ENCODE measurements around the gene FCAMR. TPM values are rescaled to one million over a fixed set of nuclear protein-coding genes. Genes with fewer than 3 reads are reported as not detected.

FCAMR gene
- total and polyA plus RNA-seq, 2 of the 4 experiments (the other 2 are of a cell fraction): not detected

DNA sequence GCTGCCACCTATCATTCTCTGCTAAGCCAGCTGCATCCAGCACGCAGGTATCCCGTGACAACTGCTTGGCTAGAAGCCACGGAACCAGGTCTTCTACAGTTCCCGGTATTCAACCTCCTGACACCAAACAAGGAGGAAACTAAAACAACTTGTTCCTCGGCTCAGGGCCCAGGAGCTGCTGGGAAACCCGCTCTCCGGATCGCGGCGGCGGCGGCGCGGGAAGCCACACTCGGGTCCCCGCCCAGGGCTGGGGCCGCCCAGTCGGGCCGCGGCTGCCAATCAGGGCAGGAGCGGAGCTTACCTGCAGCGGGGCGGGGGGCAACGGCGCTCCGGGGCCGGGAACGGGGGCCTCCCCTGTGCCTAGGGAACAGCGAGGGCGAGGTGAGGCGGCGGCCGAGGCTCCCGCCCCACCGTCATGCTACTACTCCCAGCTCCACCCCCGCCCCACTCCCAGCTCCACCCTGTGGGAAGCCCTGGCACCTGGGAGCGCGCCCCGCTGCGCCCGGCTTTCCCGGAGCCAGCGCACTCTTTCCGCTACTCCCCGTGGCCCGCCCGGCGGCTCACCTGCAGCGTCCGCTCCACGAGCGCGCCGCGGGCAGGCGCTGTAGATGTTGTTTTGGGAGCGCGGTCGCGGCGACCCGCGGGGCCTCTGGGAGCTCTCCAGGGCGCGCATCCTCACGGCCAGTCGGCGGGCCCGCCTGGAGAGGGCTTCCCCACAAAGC lies 60.9 kb downstream of the FCAMR start:
- no peak overlapping the region for H4K91ac ChIP-seq (ENCODE audit: insufficient read depth, low read depth, low read length)
- H3K36me3 ChIP-seq (ENCODE audit: control insufficient read depth, insufficient read depth, low read length): no peaks in the 10 kb centered on the region
- H4K5ac ChIP-seq (ENCODE audit: low read depth, low read length): peak overlapping the region; percentile 47
- H3K4me2 ChIP-seq (ENCODE audit: low read depth, low read length): peak overlapping the region; percentile 86
- no peak overlapping the region for H2BK5ac ChIP-seq (ENCODE audit: low read depth, low read length, poor library complexity, severe bottlenecking)
- peak overlapping the region; percentile 66 for H2BK20ac ChIP-seq (ENCODE audit: low read depth, low read length)
- BruUV-seq (replicated peaks): no TSS peak
- H3K18ac ChIP-seq (ENCODE audit: low read depth, low read length): 0 out of 2 replicates have a peak overlapping the region, but pooled peaks have one; percentile 24
- H3K9me3 ChIP-seq (ENCODE audit: control insufficient read depth, insufficient read depth, low read length): no peaks in the 10 kb centered on the region
- 11% methylated on average over 8 of the region's 69 CpGs; no CpG with 5 or more reads in 1 of the 2 experiments for WGBS, 2 experiments (ENCODE audit: extremely low coverage in 2 of 2, insufficient read length in 1 of 2)
- peaks cover 9% of the 10 kb centered on the region for H3K4me1 ChIP-seq (ENCODE audit: control insufficient read depth, insufficient read depth, low read length)
- ChIA-PET POLR2A (ENCODE audit: unreplicated experiment) (interaction anchor here (0.7 kb wide), 1 partner anchor 94 kb away, joined by 3 read pairs; no protein-coding TSS in a partner anchor), CTCF (interaction anchor here (0.7 to 2.3 kb wide), 9 partner anchors 17 to 182 kb away, joined by 3 to 12 read pairs (median 3); no protein-coding TSS in a partner anchor)
- H3K79me1 ChIP-seq (ENCODE audit: low read depth in 1 of 2, low read length in 2 of 2): peaks cover 0 to 11% of the 10 kb centered on the region in 2 experiments; a peak in 2 of 4 replicates
- no peak for DNase-seq
- peak overlapping the region; percentile 24; the same call in 1 of the 2 replicates for H3K9ac ChIP-seq (ENCODE audit: low read depth, low read length)
- H4K8ac ChIP-seq (ENCODE audit: low read depth in 2 of 2, low read length in 2 of 2): peak overlapping the region in 1 of 2 experiments; percentile 76; a peak in 1 of 4 replicates
- H2BK120ac ChIP-seq (ENCODE audit: low read depth, low read length): peak overlapping the region; percentile 88
- in situ Hi-C loops (cut with MboI; ENCODE audit: low sequenced_read_pairs) (no loop called here), dilution Hi-C loops (cut with HindIII; ENCODE audit: low sequenced_read_pairs, unreplicated experiment) (no loop called here), intact Hi-C loops (cut with micrococcal nuclease) (no loop called here)
- peak overlapping the region; percentile 86 for H2AK9ac ChIP-seq (replicated peaks; ENCODE audit: low read depth, low read length, poor library complexity)
- TF ChIP-seq BHLHE40 (IDR thresholded peaks at IDR 0.05; ENCODE audit: low read depth, low read length) (no peak), CHD1 (IDR thresholded peaks at IDR 0.05; ENCODE audit: low read depth, low read length) (no peak), FOS (IDR thresholded peaks at IDR 0.05; ENCODE audit: low read depth, low read length) (no peak)
- H2AK5ac ChIP-seq (ENCODE audit: low read depth, low read length): peak overlapping the region; percentile 59
- peak overlapping the region; percentile 94 for H3K23ac ChIP-seq (ENCODE audit: low read depth, low read length)
- peak overlapping the region; percentile 77 for H3K4ac ChIP-seq (ENCODE audit: low read depth, low read length)
- H3K56ac ChIP-seq (ENCODE audit: extremely low read depth, insufficient read depth, low read length): peak overlapping the region; percentile 17; the same call in 1 of the 2 replicates
- peak overlapping the region; percentile 92 for H2AFZ ChIP-seq (replicated peaks; ENCODE audit: low read length, poor library complexity)
- H4K20me1 ChIP-seq (ENCODE audit: insufficient read depth, low read length): no peaks in the 10 kb centered on the region
- peaks cover 17% of the 10 kb centered on the region for H3K9me1 ChIP-seq (ENCODE audit: insufficient read depth, low read length)
- peaks cover 15% of the 10 kb centered on the region for H3K27me3 ChIP-seq (ENCODE audit: control insufficient read depth, insufficient read depth, low read length)
- H3K27ac ChIP-seq (ENCODE audit: insufficient read depth, low read length): no peak overlapping the region; the same call in 1 of the 2 replicates
- ATAC-seq (ENCODE audit: low read depth): peak; percentile 15
- H2BK15ac ChIP-seq (ENCODE audit: low read depth, low read length): peak overlapping the region; percentile 79; the same call in 2 of the 3 replicates
- peak overlapping the region; percentile 84 for H3K14ac ChIP-seq (replicated peaks; ENCODE audit: low read depth, low read length)
- peak overlapping the region; percentile 47 for H3K4me3 ChIP-seq (ENCODE audit: insufficient read depth, low read depth, low read length)

Data from IMR-90 (cell line).